ENCODE data around the gene SPAAR.

Gene SPAAR

DNA sequence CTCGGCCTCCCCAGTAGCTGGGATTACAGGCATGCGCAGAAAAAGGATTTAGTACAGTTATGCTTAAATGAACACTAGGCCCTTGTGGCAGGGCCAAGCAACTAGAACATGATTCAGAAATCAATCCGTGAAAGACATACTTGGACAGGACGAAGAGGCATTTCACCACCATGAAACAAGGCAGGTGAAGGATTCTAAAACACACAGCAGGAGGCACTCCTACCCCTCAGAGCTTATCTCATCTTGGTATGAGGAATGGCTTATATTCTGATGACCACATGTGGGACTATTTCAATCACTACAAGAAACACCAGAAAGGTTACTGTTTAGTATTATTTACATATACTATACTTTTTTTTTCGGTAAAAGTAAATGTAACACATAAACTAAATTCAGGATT, 33.0 kb downstream of the SPAAR start:
- no peak overlapping the region for H3K27ac Mint-ChIP-seq
- ATAC-seq (no peak), DNase-seq (no peak)
- no peak overlapping the region for H3K4me3 Mint-ChIP-seq
- no peaks in the 10 kb centered on the region for H3K27me3 Mint-ChIP-seq
- H3K36me3 Mint-ChIP-seq (ENCODE audit: low read depth) = no peaks in the 10 kb centered on the region
- H3K4me1 Mint-ChIP-seq = peaks cover 42% of the 10 kb centered on the region
- peaks cover 2% of the 10 kb centered on the region for H3K9me3 Mint-ChIP-seq

GRCh38 chr9:35944173-35944572, 34.9 kb downstream of the SPAAR start:
- DNase-seq (no peak), ATAC-seq (no peak)
- Mint-ChIP-seq H3K27ac (no peak overlapping the region), H3K9me3 (no peaks in the 10 kb centered on the region), H3K36me3 (ENCODE audit: low read depth) (no peaks in the 10 kb centered on the region), H3K4me3 (no peak overlapping the region), H3K4me1 (peaks cover 29% of the 10 kb centered on the region), H3K27me3 (no peaks in the 10 kb centered on the region)

GRCh38 chr9:35944841-35945240, 35.6 kb downstream of the SPAAR start:
- Mint-ChIP-seq H3K4me1 (peaks cover 25% of the 10 kb centered on the region), H3K4me3 (no peak overlapping the region), H3K27ac (no peak overlapping the region), H3K9me3 (no peaks in the 10 kb centered on the region), H3K27me3 (no peaks in the 10 kb centered on the region), H3K36me3 (ENCODE audit: low read depth) (no peaks in the 10 kb centered on the region)
- no peak for DNase-seq
- ATAC-seq = no peak

DNA sequence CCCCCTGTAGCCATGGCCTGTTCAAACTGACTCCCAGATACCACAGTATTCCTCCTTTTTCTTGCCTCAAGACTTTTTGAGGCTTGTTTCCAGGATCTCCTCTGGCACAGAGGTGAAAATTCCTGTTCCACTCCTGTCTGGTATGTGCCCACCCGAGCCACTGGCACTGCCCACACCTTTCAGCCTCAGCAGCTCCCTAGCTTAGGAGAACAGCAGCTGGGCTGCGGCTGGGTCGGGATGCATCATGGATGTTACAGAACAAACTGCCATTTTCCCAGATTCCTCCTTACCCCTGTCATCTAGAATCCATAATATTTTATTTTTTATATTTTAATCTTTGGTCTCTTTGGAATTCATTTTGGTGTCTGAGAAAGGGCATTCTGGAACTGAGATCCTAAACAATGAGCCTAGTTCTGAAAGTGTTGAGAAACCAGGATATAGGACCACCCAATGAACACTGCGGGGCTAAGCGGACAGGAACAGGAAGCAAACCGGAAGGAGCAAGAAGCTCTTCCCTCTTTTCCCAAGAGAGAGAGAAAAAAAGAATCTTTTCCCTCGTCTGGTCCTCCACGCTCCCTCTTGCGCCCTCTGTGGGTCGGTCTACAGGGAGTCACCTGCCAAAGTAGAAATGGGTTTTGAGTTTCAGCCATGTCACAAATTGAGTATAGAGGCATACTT, 36.2 kb downstream of the SPAAR start:
- ATAC-seq = peak; percentile 65
- Mint-ChIP-seq H3K4me1 (peaks cover 19% of the 10 kb centered on the region), H3K36me3 (ENCODE audit: low read depth) (no peaks in the 10 kb centered on the region), H3K27ac (no peak overlapping the region), H3K9me3 (no peaks in the 10 kb centered on the region), H3K27me3 (no peaks in the 10 kb centered on the region), H3K4me3 (peak overlapping the region; percentile 42)
- peak; percentile 79 for DNase-seq

- no peaks in the 10 kb centered on the region for H3K9me3 Mint-ChIP-seq
- H3K27me3 Mint-ChIP-seq = peaks cover 4% of the 10 kb centered on the region
- peaks cover 5% of the 10 kb centered on the region for H3K4me1 Mint-ChIP-seq
- DNase-seq = no peak
- no peaks in the 10 kb centered on the region for H3K36me3 Mint-ChIP-seq (ENCODE audit: low read depth)
- no peak overlapping the region for H3K27ac Mint-ChIP-seq
- no peak for ATAC-seq
- no peak overlapping the region for H3K4me3 Mint-ChIP-seq
These were observed 39.2 kb downstream of the SPAAR start for GRCh38 chr9:35948451-35948850.

DNA sequence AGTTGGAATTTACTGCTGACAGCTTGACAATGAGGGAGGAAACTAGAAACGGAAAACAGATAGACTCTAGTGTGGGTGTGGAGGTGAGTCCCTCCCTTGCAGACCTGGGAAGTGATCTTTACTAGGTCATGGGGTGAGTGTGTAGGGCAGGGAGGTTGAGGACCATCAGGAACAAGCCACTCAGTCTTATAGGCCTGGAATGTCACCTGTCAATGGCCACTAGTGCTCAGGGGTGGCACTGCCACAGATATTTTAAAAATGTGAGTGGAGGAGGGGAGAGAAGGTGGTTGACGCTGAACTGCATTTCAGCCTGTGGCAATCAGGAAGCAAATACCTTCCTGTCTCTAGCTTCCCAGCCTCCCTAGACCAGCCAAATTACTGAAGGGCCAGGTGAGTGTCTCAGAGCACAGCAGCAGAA, 39.6 kb downstream of the SPAAR start:
- H3K27ac Mint-ChIP-seq = no peak overlapping the region
- peaks cover 5% of the 10 kb centered on the region for H3K4me1 Mint-ChIP-seq
- no peak overlapping the region for H3K4me3 Mint-ChIP-seq
- DNase-seq (no peak), ATAC-seq (no peak)
- no peaks in the 10 kb centered on the region for H3K36me3 Mint-ChIP-seq (ENCODE audit: low read depth)
- H3K9me3 Mint-ChIP-seq = no peaks in the 10 kb centered on the region
- H3K27me3 Mint-ChIP-seq = peaks cover 4% of the 10 kb centered on the region

DNA sequence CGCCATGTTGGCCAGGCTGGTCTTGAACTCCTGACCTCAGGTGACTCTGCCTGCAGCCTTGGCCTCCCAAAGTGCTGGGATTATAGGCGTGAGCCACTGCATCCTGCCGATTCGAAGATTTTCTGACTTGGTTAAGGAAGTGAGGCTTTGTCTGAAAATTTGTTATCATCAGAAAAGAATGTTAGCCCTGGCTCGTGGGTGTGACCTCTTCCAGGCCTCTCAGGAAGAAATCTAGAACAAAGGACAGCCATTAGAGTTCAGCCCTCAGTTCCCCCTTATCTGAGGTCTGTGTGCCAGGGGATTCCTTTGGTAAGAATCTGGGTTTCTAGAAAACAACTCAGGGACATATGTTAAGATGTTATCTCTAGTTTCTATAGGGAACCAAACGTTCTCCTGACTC, 42.4 kb downstream of the SPAAR start:
- Mint-ChIP-seq H3K27ac (no peak overlapping the region), H3K4me3 (no peak overlapping the region), H3K36me3 (ENCODE audit: low read depth) (no peaks in the 10 kb centered on the region), H3K27me3 (peaks cover 10% of the 10 kb centered on the region), H3K4me1 (no peaks in the 10 kb centered on the region), H3K9me3 (no peaks in the 10 kb centered on the region)
- DNase-seq (no peak), ATAC-seq (no peak)

GRCh38 chr9:35952526-35953191, 43.4 kb downstream of the SPAAR start:
- ATAC-seq (no peak), DNase-seq (no peak)
- Mint-ChIP-seq H3K4me1 (no peaks in the 10 kb centered on the region), H3K27ac (no peak overlapping the region), H3K9me3 (no peaks in the 10 kb centered on the region), H3K27me3 (peaks cover 10% of the 10 kb centered on the region), H3K36me3 (ENCODE audit: low read depth) (no peaks in the 10 kb centered on the region), H3K4me3 (no peak overlapping the region)

DNA sequence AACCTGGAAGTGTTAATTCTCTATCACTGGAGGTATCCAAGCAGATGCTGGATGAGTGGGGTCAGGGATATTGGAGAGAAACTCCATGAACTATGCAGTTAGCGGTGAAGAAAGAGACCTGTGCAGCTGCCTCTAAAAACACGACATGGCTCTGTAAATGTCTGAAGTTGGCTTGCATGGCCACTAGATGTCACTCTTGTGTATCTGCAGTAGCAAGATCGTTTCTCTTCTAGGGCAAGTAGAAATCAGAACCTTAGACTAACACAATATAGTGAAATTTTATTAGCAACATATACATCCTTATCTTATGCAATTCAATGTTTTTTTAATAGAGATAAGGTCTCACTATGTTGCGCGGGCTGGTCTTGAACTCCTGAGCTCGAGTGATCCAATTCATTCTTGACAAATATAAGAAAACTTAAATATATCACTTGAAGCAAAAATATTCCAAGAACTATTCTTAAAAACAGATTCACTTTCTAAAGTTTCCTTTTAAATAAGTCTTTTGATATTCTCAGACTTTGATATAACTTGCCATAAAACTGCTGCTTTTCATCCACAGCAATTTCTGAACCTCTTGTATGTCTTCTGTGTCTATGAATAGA, 45.8 kb downstream of the SPAAR start:
- DNase-seq (peak; percentile 38), ATAC-seq (no peak)
- Mint-ChIP-seq H3K9me3 (no peaks in the 10 kb centered on the region), H3K36me3 (ENCODE audit: low read depth) (no peaks in the 10 kb centered on the region), H3K4me1 (no peaks in the 10 kb centered on the region), H3K27ac (no peak overlapping the region), H3K27me3 (peaks cover 11% of the 10 kb centered on the region), H3K4me3 (no peak overlapping the region)

DNA sequence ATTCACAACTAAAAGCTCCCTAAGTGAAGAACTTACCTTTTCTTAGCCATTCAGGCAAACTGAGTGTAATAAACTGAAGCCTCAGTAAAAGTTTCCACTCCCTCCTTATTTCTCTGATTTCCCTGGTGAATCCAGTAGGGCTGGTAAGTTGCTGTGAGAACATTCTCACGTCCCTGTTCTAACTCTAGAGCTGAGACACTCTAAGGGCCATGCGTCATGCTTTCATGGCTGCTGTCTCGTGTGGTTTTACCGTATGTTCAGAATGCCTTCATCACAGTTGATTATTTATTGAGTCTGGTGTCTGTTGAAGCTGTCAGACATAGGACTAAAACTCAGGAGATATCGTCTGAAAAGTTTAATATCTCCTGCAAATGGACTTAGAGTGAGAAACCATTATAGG, 47.4 kb downstream of the SPAAR start:
- no peaks in the 10 kb centered on the region for H3K36me3 Mint-ChIP-seq (ENCODE audit: low read depth)
- peaks cover 12% of the 10 kb centered on the region for H3K27me3 Mint-ChIP-seq
- DNase-seq (no peak), ATAC-seq (no peak)
- no peak overlapping the region for H3K4me3 Mint-ChIP-seq
- no peaks in the 10 kb centered on the region for H3K9me3 Mint-ChIP-seq
- no peak overlapping the region for H3K27ac Mint-ChIP-seq
- H3K4me1 Mint-ChIP-seq = no peaks in the 10 kb centered on the region

- ATAC-seq (no peak), DNase-seq (no peak)
- H3K4me3 Mint-ChIP-seq = no peak within 1 kb of the TSS
- no peaks in the 10 kb centered on the region for H3K4me1 Mint-ChIP-seq
- H3K9me3 Mint-ChIP-seq = no peaks in the 10 kb centered on the region
- H3K27ac Mint-ChIP-seq = no peak within 1 kb of the TSS
- H3K36me3 Mint-ChIP-seq (ENCODE audit: low read depth) = no peaks in the 10 kb centered on the region
- H3K27me3 Mint-ChIP-seq = peaks cover 9% of the 10 kb centered on the region
These were observed 49.0 kb downstream of the SPAAR start, which contains the start of gene OR2S2 for GRCh38 chr9:35958104-35958837. Gene OR2S2, minus strand, starts transcription at chr9:35958154. Its CDS starts 56 bp downstream, at chr9:35958098.

DNA sequence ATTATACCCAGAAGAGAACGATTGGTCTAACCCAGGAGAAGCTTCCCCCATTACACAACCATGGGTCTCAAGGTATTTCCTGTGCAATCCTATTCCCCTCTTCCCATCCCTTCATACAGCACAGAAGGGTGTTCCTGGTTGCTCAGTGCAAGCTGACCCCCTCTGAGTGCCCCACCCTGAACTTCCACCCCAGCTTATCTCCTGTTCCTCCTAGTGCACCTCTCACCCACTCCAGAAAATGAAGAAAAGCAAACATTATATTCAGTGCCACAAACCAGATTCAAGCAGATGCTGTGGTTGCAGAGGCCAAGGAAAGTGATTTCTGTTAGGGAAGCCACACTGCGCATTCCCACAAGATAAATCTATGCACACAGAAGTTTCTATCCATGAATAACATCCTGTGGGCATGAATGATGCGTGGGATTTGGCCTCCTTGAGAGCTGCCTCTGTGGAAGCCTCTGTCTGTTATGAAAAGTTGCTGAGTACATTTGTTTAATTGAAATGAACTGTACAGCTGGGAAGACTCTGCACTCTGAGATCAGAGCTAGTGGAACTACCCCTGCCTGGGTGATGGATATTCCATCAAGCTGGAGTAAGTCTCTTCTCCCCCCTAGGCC, 50.9 kb downstream of the SPAAR start:
- Mint-ChIP-seq H3K4me3 (no peak overlapping the region), H3K27ac (no peak overlapping the region), H3K9me3 (no peaks in the 10 kb centered on the region)

More for the DNA sequence above, 50.9 kb downstream of the SPAAR start:
- Mint-ChIP-seq H3K27me3 (peaks cover 4% of the 10 kb centered on the region), H3K4me1 (no peaks in the 10 kb centered on the region), H3K36me3 (ENCODE audit: low read depth) (no peaks in the 10 kb centered on the region)
- no peak for ATAC-seq
- DNase-seq = no peak
